SK-N-SH treated with all-trans-retinoic acid at 6 μM for 48 hours (cell line): Measurements from ENCODE around the gene PCDHA7.
"Not testable (repeated sequence)": the region's sequence is repeated elsewhere in the genome, so short reads cannot be mapped to it uniquely, and the experiment has no call there.

Source experiments
- ATAC-seq: fragments of 200-7000 bp; cut with Tn5 transposase; 3 replicates; pipeline ENCODE4 v1.9.1; 2020; ENCODE audit warnings: mild to moderate bottlenecking, moderate library complexity
- ARNTL ChIP-seq: fragments of 450-650 bp; formaldehyde crosslinking; IDR thresholded peaks from 2 replicates; pipeline ENCODE4 v1.5.0; 2020; ENCODE audit warnings: low read depth, mild to moderate bottlenecking, moderate library complexity, borderline replicate concordance
- BACH2 ChIP-seq: fragments of 250-450 bp; sonication (Bioruptor Pico); IDR thresholded peaks from 2 replicates; pipeline ENCODE4 v1.9.0; 2021; ENCODE audit warnings: mild to moderate bottlenecking, borderline replicate concordance
- CSDC2 ChIP-seq: fragments of 250-450 bp; sonication (Bioruptor Pico); IDR thresholded peaks from 2 replicates; pipeline ENCODE4 v1.5.0; 2020; ENCODE audit warnings: mild to moderate bottlenecking, moderate library complexity
- ESRRG ChIP-seq: fragments of 250-450 bp; sonication (Bioruptor Pico); IDR thresholded peaks from 2 replicates; pipeline ENCODE4 v1.6.1; 2021; ENCODE audit warnings: mild to moderate bottlenecking
- GLIS3 ChIP-seq: fragments of 250-450 bp; sonication (Bioruptor Pico); IDR thresholded peaks from 2 replicates; pipeline ENCODE4 v1.5.0; 2020; ENCODE audit warnings: mild to moderate bottlenecking, moderate library complexity
- OSR1 ChIP-seq: fragments of 250-450 bp; sonication (Bioruptor Pico); IDR thresholded peaks from 2 replicates; pipeline ENCODE4 v1.8.0; 2022; ENCODE audit warnings: moderate library complexity, mild to moderate bottlenecking, inconsistent platforms
- POU6F1 ChIP-seq: fragments of 250-450 bp; sonication (Bioruptor Pico); IDR thresholded peaks from 2 replicates; pipeline ENCODE4 v1.8.0; 2021; ENCODE audit warnings: low read depth, mild to moderate bottlenecking, moderate library complexity, borderline replicate concordance
- PPARA ChIP-seq: fragments of 250-450 bp; sonication (Bioruptor Pico); IDR thresholded peaks from 2 replicates; pipeline ENCODE4 v1.5.0; 2020; ENCODE audit warnings: mild to moderate bottlenecking, borderline replicate concordance
- TOX ChIP-seq: fragments of 250-450 bp; sonication (Bioruptor Pico); IDR thresholded peaks from 2 replicates; pipeline ENCODE4 v1.8.0; 2021; ENCODE audit warnings: mild to moderate bottlenecking, moderate library complexity, borderline replicate concordance
- ZC3H10 ChIP-seq: fragments of 250-450 bp; sonication (Bioruptor Pico); IDR thresholded peaks from 2 replicates; pipeline ENCODE4 v1.5.1; 2021; ENCODE audit warnings: mild to moderate bottlenecking, moderate library complexity
- ZFP3 ChIP-seq: fragments of 250-450 bp; sonication (Bioruptor Pico); IDR thresholded peaks from 2 replicates; pipeline ENCODE4 v1.5.0; 2020; ENCODE audit warnings: mild to moderate bottlenecking, moderate library complexity
- ZNF565 ChIP-seq: fragments of 450-650 bp; formaldehyde crosslinking; conservative IDR thresholded peaks from 2 replicates; pipeline ENCODE4 v1.5.0; 2020; ENCODE audit warnings: low read depth, mild to moderate bottlenecking, moderate library complexity
- ZNF70 ChIP-seq: fragments of 450-650 bp; formaldehyde crosslinking; IDR thresholded peaks from 2 replicates; pipeline ENCODE4 v1.5.0; 2020; ENCODE audit warnings: mild to moderate bottlenecking, moderate library complexity
- ZNF8 ChIP-seq: fragments of 450-650 bp; formaldehyde crosslinking; IDR thresholded peaks from 2 replicates; pipeline ENCODE4 v1.5.0; 2020; ENCODE audit warnings: mild to moderate bottlenecking, moderate library complexity
- TF ChIP-seq, protein P1 (sequence below): fragments of 250-450 bp; sonication (Bioruptor Pico); IDR thresholded peaks from 2 replicates; pipeline ENCODE4 v1.5.1; 2021; ENCODE audit warnings: mild to moderate bottlenecking, moderate library complexity
- TF ChIP-seq, protein P2 (sequence below): fragments of 250-450 bp; sonication (Bioruptor Pico); IDR thresholded peaks from 2 replicates; pipeline ENCODE4 v1.5.0; 2020; ENCODE audit warnings: mild to moderate bottlenecking, moderate library complexity

Gene PCDHA7

DNA sequence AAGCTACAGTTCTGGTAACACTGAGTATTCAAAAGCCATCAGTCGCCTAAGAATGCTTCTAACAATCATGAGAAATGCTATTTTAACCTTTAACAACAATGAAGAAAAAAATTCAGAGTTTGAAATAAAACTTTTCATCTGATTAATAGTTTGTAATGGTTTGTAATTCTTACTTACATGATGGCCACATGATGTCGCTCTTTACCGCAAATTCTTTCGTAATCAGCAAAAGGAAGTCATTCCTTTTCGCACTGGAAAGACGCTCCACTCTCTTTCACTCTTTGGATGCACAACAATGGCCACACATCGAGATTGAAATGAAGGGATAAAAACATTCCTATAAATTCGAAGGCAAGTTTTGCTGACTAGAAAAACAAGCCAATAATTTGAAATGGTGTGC lies at the start of gene PCDHA7:
TSS of gene PCDHA7 (plus strand) at position 277 of the 400 bp plus-strand sequence. CDS start at position 392, 115 bp downstream.
- TF ChIP-seq ZNF565 (no peak), ZNF70 (CRISPR knock-in tag) (no peak), ESRRG (CRISPR knock-in tag) (no peak), POU6F1 (CRISPR knock-in tag) (no peak)
- ATAC-seq = no peak

DNA sequence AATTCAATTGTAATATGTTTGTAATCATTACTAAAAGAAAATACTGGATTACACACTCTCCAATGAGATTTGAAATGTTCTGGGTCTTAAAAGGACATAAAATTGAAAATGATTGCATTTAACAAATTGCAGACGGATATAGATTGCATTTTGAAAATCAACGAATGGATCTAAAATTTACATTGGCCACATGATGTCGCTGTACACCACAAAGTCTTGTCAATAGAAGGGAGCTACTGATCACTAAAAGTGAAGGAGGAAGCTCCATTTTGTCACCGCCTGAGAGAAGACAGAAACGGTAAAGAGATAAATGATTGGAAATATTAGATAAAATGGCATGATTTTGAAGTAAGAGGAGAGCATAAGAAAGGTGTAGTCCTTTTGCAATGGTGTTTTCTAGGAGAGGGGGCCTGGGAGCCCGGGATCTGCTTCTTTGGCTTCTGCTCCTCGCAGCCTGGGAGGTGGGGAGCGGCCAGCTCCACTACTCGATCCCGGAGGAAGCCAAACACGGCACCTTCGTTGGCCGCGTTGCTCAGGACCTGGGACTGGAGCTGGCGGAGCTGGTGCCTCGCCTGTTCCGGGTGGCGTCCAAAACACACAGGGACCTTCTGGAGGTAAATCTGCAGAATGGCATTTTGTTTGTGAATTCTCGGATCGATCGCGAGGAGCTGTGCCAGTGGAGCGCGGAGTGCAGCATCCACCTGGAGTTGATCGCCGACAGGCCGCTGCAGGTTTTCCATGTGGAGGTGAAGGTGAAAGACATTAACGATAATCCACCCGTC lies 48.0 kb upstream of the PCDHA7 start, which contains the start of gene PCDHA1:
TSS of gene PCDHA1 (plus strand) at position 236 of the 782 bp plus-strand sequence.
- TF ChIP-seq, protein P1, sequence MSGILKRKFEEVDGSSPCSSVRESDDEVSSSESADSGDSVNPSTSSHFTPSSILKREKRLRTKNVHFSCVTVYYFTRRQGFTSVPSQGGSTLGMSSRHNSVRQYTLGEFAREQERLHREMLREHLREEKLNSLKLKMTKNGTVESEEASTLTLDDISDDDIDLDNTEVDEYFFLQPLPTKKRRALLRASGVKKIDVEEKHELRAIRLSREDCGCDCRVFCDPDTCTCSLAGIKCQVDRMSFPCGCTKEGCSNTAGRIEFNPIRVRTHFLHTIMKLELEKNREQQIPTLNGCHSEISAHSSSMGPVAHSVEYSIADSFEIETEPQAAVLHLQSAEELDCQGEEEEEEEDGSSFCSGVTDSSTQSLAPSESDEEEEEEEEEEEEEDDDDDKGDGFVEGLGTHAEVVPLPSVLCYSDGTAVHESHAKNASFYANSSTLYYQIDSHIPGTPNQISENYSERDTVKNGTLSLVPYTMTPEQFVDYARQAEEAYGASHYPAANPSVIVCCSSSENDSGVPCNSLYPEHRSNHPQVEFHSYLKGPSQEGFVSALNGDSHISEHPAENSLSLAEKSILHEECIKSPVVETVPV = no peak
- TF ChIP-seq, protein P2, sequence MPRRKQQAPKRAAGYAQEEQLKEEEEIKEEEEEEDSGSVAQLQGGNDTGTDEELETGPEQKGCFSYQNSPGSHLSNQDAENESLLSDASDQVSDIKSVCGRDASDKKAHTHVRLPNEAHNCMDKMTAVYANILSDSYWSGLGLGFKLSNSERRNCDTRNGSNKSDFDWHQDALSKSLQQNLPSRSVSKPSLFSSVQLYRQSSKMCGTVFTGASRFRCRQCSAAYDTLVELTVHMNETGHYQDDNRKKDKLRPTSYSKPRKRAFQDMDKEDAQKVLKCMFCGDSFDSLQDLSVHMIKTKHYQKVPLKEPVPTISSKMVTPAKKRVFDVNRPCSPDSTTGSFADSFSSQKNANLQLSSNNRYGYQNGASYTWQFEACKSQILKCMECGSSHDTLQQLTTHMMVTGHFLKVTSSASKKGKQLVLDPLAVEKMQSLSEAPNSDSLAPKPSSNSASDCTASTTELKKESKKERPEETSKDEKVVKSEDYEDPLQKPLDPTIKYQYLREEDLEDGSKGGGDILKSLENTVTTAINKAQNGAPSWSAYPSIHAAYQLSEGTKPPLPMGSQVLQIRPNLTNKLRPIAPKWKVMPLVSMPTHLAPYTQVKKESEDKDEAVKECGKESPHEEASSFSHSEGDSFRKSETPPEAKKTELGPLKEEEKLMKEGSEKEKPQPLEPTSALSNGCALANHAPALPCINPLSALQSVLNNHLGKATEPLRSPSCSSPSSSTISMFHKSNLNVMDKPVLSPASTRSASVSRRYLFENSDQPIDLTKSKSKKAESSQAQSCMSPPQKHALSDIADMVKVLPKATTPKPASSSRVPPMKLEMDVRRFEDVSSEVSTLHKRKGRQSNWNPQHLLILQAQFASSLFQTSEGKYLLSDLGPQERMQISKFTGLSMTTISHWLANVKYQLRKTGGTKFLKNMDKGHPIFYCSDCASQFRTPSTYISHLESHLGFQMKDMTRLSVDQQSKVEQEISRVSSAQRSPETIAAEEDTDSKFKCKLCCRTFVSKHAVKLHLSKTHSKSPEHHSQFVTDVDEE (CRISPR knock-in tag) = no peak
- no peak for TF ChIP-seq BACH2
- no peak for TF ChIP-seq GLIS3 (CRISPR knock-in tag)
- TF ChIP-seq CSDC2 (CRISPR knock-in tag) = no peak
- no peak for TF ChIP-seq ZNF70 (CRISPR knock-in tag)
- TF ChIP-seq ZFP3 (CRISPR knock-in tag) = no peak
- TF ChIP-seq ZNF8 (CRISPR knock-in tag) = no peak
- no peak for TF ChIP-seq ZNF565
- no peak for TF ChIP-seq PPARA (CRISPR knock-in tag)
- TF ChIP-seq TOX = no peak
- TF ChIP-seq ESRRG (CRISPR knock-in tag) = no peak
- no peak for ATAC-seq

- not testable (repeated sequence) for ATAC-seq
These were observed 46.6 kb upstream of the PCDHA7 start for GRCh38 chr5:140787422-140787821.

DNA sequence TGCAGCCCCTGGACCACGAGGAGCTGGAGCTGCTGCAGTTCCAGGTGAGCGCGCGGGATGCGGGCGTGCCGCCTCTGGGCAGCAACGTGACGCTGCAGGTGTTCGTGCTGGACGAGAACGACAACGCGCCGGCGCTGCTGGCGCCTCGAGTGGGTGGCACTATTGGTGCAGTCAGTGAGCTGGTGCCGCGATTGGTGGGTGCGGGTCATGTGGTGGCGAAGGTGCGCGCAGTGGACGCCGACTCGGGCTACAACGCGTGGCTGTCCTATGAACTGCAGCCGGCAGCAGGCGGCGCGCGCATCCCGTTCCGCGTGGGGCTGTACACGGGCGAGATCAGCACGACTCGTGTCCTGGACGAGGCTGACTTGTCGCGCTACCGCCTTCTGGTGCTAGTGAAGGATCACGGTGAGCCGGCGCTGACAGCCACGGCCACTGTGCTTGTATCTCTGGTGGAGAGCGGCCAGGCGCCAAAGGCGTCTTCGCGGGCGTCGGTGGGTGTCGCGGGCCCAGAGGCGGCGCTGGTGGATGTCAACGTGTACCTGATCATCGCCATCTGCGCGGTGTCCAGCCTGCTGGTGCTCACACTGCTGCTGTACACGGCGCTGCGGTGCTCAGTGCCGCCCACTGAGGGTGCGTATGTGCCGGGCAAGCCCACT lies 46.1 kb upstream of the PCDHA7 start:
- not testable (repeated sequence) for ATAC-seq

DNA sequence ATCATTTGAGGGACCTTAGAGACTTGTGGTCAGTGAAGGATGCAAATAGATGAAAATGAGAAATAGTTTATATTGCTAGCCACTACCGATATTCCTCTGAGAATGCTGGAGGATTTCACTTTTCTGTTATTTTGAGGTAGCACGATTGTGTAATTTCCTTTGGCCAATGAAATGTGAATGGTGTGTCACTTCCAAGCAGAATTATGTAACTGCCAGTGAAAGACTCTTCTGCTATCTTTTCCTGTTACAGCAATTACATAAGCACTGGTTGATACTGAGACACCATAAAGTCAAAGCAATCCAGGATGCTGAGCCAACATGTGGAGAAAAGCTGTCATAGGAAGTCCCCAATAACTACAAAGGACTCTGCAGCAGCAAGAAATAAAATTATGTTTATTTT lies 43.0 kb upstream of the PCDHA7 start:
- ATAC-seq = no peak
- TF ChIP-seq TOX (no peak), ZNF8 (CRISPR knock-in tag) (no peak), ZNF565 (no peak), ESRRG (CRISPR knock-in tag) (no peak), ZC3H10 (no peak)

- no peak for TF ChIP-seq BACH2
- TF ChIP-seq ZFP3 (CRISPR knock-in tag) = no peak
- TF ChIP-seq ARNTL (CRISPR knock-in tag) = no peak
- TF ChIP-seq TOX = no peak
- TF ChIP-seq OSR1 (CRISPR knock-in tag) = no peak
- no peak for ATAC-seq
These were observed 39.3 kb upstream of the PCDHA7 start, which contains the start of gene PCDHA2 for GRCh38 chr5:140794595-140795258. TSS of gene PCDHA2 (plus strand) at chr5:140794852.
